Stimulated activated CD4-positive, alpha-beta T cell treated with anti-CD3 and anti-CD28 coated beads, Interleukin-2, amount 100 ng/mL, for 24 hours (primary cell): ENCODE measurements around the gene SLC30A2.

Experiments
- DNase-seq, 2 donors: peaks; one replicate each; pipeline ENCODE4 v3.0.0-alpha.2; 2020

SLC30A2 gene

GRCh38 chr1:26038477-26038876 is 7.4 kb downstream of the SLC30A2 start:
- DNase-seq, result no peak

- DNase-seq, result no peak
These were observed 8.0 kb downstream of the SLC30A2 start for GRCh38 chr1:26037904-26038303.

DNA sequence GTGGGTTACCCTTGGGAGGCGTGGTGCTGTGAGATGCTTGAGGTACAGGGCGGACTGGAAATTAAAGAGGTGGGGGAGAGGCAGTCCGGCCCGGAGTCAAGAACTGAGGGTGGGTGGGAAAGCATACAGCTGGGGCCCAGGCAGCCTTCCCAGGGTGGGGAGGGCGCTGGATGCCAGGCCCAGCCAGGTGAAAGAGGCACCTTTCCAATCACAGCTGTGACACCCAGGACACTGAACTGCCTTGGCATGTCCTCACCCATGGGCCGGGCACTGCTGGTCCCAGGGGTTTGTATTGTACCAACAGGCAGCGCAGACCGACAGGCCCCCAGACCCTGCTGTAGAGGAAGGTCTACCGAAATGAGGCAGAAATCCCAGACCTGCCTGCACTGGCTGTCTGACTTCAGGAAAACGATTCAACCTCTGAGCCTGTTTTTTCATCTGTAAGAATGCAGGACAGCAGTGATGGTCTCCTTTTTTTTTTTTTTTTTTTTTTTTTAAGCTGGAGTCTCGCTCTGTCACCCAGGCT is 9.1 kb downstream of the SLC30A2 start:
- no peak for DNase-seq

DNA sequence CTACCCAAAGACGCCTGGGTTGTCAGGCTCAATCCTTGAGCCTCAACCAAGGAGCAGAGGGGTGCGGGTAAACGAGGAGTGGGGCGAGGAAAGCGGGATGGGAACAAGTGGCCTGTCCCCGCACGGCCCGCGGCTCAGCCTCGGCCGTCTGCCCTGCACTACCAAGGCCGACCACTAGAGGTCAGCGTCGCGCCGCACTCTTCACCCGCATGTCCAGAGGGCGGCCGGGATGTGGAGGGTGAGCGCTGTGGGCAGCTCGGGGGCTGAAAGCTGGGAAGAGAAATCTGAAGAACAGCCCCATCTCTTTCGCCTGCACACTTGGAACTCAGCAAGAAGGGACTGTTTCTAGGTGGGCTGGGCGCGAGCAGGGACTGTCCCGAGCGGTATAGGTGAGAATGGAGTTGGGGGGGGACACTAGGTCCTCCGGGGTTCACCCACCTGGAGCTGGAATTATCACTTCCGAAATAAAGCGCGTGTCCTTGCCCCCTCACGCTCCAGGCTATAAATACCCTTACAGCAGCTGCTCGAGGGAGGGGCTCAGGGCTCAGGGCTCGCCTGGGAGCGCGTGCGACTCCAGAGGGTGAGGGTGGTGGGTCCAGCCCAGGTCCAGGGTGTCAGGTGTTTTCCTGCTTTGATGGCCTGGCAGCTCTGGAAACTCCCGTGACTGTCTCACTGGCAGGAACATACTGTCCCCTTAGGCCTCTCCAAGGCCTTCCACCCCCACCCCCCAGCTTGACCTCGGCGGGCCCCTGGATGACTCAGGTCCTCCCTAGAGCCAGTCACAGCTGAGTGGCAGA is 9.8 kb downstream of the SLC30A2 start:
- peak; percentile 85 for DNase-seq

- DNase-seq, result peak; percentile 94
These were observed 10.5 kb downstream of the SLC30A2 start for GRCh38 chr1:26035203-26035958.

DNA sequence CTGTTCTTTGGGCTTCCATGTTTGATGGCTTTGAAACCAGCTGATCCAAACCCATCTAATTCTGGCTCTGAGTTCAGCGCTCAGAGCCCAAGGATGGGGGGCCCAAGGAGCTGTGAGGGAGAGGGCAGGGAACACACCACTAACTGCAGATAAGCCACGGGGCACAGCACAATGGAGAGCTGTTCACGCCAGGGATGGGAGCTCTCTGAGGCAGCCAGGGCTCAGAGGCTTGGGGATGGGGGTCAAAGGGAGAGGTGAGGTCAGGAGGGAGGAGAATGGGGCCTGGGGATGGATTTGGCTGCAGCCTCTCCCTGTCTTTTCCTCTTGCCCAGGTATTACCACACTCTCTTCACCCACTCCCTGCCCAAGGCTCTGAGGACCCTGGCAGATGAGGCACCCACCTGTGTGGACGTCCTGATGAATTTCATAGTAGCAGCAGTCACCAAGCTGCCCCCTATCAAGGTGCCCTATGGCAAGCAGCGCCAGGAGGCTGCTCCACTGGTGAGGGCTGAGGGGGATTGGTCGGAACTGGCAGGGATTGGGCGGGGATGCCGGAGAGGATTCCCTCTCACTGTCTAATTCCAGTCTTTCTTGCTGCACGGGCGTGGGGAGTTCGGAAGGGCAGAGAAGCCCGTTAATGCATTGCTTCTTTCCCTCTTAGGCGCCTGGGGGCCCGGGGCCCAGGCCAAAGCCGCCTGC is 11.3 kb downstream of the SLC30A2 start:
- DNase-seq, result no peak

- DNase-seq, result no peak
These were observed 13.1 kb downstream of the SLC30A2 start for GRCh38 chr1:26032656-26033357.

GRCh38 chr1:26031611-26032220 is 14.2 kb downstream of the SLC30A2 start:
- DNase-seq, result no peak

- no peak for DNase-seq
These were observed 14.7 kb downstream of the SLC30A2 start for GRCh38 chr1:26031196-26031595.

DNA sequence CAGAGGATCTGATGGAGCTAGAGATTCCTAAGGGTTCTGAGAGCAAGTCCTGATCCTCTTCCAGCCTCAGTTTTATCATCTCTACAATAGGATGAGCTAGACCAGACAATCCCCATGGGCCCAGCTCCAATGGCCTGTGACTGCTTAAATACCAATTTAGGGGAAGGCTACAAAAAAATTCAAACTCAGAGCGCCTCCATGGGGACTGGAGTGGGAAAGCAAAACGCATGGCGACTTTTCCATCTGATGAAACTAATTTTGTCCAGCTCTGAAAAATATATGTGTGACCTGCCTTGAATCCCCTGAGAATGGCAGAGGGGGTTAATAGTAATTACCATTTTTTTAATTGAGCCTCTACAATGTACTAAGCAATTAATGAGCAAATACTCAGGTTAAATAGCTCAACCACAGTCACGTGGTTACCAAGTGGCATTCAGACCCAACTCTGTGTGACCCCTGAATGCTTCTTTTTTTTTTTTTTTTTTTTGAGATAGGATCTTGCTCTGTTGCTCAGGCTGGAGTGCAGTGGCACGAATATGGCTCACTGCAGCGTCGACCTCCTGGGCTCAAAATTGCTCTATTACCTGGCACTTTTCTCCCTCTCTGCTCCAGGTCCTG is 15.9 kb downstream of the SLC30A2 start:
- DNase-seq, result no peak

- no peak for DNase-seq
These were observed 16.7 kb downstream of the SLC30A2 start for GRCh38 chr1:26029054-26029863.

DNA sequence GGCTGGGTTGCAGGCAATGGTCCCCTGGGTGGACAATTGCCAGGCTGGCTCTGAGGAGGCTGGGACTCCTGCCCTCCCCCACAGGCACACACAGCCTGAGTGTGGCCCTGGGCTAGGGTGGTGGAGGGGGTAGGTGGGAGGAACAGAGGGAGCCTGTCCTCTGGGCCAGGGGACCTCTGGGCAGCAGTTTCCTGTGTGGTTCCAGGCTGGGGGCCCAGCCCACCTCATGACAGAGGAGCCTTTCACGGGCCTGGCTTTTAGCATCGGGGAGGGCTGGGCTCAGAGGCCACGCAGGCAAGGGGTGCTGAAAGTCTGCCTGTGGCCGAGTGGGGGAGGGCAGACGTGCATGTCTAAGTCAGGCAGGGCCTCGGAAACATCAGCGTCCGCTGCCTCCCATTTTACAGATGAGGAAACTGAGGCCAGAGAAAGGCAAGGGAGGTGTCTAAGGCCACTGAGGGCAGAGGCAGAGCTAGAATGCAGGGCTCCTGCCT is 17.4 kb downstream of the SLC30A2 start:
- no peak for DNase-seq

GRCh38 chr1:26027716-26028489 is 18.0 kb downstream of the SLC30A2 start:
- DNase-seq, result no peak

- DNase-seq, result no peak
These were observed 20.4 kb downstream of the SLC30A2 start for GRCh38 chr1:26025517-26025916.

GRCh38 chr1:26025060-26025459 is 20.9 kb downstream of the SLC30A2 start:
- no peak for DNase-seq

DNA sequence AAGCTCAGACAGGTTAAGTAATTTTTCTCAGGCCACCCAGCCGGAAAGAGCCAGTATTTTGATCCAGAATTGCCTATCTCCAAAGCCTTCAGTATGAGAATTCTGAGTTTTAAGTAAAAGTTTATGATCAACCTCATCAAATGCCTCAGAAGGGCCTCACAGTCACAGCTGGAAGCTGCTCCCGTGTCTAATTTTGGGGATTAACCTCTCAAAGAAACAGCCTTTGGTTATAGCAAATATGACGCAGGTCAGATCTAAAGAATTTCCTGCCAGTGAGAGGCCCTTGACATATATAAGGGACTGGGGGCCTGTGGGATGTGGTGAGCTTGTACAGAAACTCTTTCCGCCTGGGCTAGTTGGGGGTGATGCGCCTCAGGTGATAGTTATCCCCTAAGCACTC is 22.1 kb downstream of the SLC30A2 start:
- no peak for DNase-seq

GRCh38 chr1:26023009-26023408 is 22.9 kb downstream of the SLC30A2 start:
- no peak for DNase-seq

DNA sequence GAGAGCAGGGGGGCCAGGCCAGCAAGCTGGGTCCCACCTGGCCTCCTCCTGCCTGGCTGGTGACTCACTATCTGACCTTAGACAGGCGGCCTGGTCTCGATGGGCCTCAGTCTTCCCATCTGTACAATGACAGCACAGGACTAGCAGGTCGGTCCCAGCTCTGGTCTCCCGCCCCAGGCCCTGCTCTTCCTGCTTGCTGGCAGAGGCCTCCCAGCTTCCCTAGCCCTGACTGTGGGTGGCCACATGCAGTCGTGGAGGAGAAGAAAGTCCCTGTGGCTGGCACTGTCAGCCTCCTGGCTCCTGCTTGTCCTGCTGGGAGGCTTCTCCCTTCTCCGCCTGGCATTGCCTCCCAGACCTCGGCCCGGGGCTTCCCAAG is 23.5 kb downstream of the SLC30A2 start:
- no peak for DNase-seq

- no peak for DNase-seq
These were observed 24.1 kb downstream of the SLC30A2 start, which contains the start of gene EXTL1 for GRCh38 chr1:26021647-26022403. Gene EXTL1 (plus strand): TSS chr1:26021775. CDS start chr1:26022647, 872 bp downstream.
